ENCODE data around the gene RAP1GAP2. TPM values are rescaled to one million over a fixed set of nuclear protein-coding genes. Genes with fewer than 3 reads are reported as not detected.

RAP1GAP2 gene
- total RNA-seq, 4 donors from 2014 or later, result 7.4 to 13.1 (median 10.7) TPM

GRCh38 chr17:3005696-3006095 is 209.5 kb downstream of the RAP1GAP2 start:
- no peak for TF ChIP-seq POLR2A (IDR thresholded peaks at IDR 0.05; ENCODE audit: low read depth)
- no peak for TF ChIP-seq POLR2AphosphoS5 (IDR thresholded peaks at IDR 0.05)
- TF ChIP-seq CTCF (IDR thresholded peaks at IDR 0.05), result no peak
- TF ChIP-seq EP300 (IDR thresholded peaks at IDR 0.05), result no peak
- intact Hi-C loops (cut with DNase I), result no loop called here
- 98% methylated on average over 10 of the region's 12 CpGs for WGBS
- peaks cover 0 to 28% (median 10%) of the 10 kb centered on the region in 4 donors for H3K36me3 ChIP-seq
- H3K9me3 ChIP-seq, result no peaks in the 10 kb centered on the region
- H3K27ac ChIP-seq (replicated peaks in 1 of 4), result peak overlapping the region in 1 of 4 donors; percentile 88
- peaks cover 36 to 37% (median 37%) of the 10 kb centered on the region in 4 donors for H3K4me1 ChIP-seq
- no peak for DNase-seq (ENCODE audit: extremely low spot score)
- no peaks in the 10 kb centered on the region for H3K27me3 ChIP-seq
- H3K4me3 ChIP-seq, result no peak overlapping the region

- H3K4me3 ChIP-seq, result no peak overlapping the region
- no peak for TF ChIP-seq POLR2AphosphoS5 (IDR thresholded peaks at IDR 0.05)
- intact Hi-C loops (cut with DNase I), result no loop called here
- DNase-seq (ENCODE audit: extremely low spot score), result no peak
- 80% methylated on average over 4 of the region's 4 CpGs for WGBS
- no peaks in the 10 kb centered on the region for H3K27me3 ChIP-seq
- H3K4me1 ChIP-seq, result peaks cover 33 to 37% (median 37%) of the 10 kb centered on the region in 4 donors
- H3K9me3 ChIP-seq, result no peaks in the 10 kb centered on the region
- H3K27ac ChIP-seq (replicated peaks in 1 of 4), result no peak overlapping the region
- peaks cover 0 to 28% (median 12%) of the 10 kb centered on the region in 4 donors for H3K36me3 ChIP-seq
These were observed 210.6 kb downstream of the RAP1GAP2 start for GRCh38 chr17:3006801-3007200.

DNA sequence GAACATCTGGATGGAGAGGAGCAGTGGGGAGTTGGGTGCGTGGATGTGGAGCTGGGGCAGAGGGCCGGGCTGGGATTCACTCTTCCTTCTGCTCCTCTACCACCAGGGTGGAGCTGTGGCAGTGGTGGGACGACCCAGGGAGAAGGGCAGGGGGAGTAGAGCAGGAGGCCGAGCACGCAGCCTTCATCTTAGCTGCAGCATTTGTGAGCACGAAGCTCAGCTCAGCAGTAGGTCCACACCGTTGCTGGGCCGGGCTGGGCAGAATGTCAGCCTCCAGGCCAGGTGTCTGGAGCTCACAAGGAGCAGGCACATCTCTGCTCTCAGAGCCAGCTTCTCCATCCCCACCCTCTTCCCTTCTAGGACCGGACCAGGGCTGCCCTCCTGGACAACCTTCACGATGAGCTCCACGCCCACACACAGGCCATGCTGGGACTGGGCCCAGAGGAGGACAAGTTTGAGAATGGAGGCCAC is 211.4 kb downstream of the RAP1GAP2 start:
- no peak overlapping the region for H3K27ac ChIP-seq (replicated peaks in 1 of 4)
- H3K9me3 ChIP-seq, result no peaks in the 10 kb centered on the region
- peaks cover 27 to 32% (median 29%) of the 10 kb centered on the region in 4 donors for H3K4me1 ChIP-seq
- intact Hi-C loops (cut with DNase I), result no loop called here
- H3K36me3 ChIP-seq, result peaks cover 0 to 28% (median 12%) of the 10 kb centered on the region in 4 donors
- 91% methylated on average over 4 of the region's 11 CpGs for WGBS
- no peak for TF ChIP-seq EP300 (IDR thresholded peaks at IDR 0.05)
- no peak for TF ChIP-seq POLR2A (IDR thresholded peaks at IDR 0.05; ENCODE audit: low read depth)
- TF ChIP-seq POLR2AphosphoS5 (IDR thresholded peaks at IDR 0.05), result no peak
- no peak for TF ChIP-seq CTCF (IDR thresholded peaks at IDR 0.05)
- no peak overlapping the region for H3K4me3 ChIP-seq
- no peak for DNase-seq (ENCODE audit: extremely low spot score)
- no peaks in the 10 kb centered on the region for H3K27me3 ChIP-seq

GRCh38 chr17:3008336-3009288 is 212.4 kb downstream of the RAP1GAP2 start:
- WGBS, result 90% methylated on average over 25 of the region's 25 CpGs
- H3K27ac ChIP-seq (replicated peaks in 1 of 4), result no peak overlapping the region
- peaks cover 0 to 28% (median 12%) of the 10 kb centered on the region in 4 donors for H3K36me3 ChIP-seq
- intact Hi-C loops (cut with DNase I), result no loop called here
- TF ChIP-seq CTCF (IDR thresholded peaks at IDR 0.05) (no peak), POLR2AphosphoS5 (IDR thresholded peaks at IDR 0.05) (no peak), EP300 (IDR thresholded peaks at IDR 0.05) (no peak), POLR2A (IDR thresholded peaks at IDR 0.05; ENCODE audit: low read depth) (no peak)
- H3K9me3 ChIP-seq, result no peaks in the 10 kb centered on the region
- H3K27me3 ChIP-seq, result no peaks in the 10 kb centered on the region
- no peak for DNase-seq (ENCODE audit: extremely low spot score)
- peaks cover 19 to 28% (median 20%) of the 10 kb centered on the region in 4 donors for H3K4me1 ChIP-seq
- H3K4me3 ChIP-seq, result no peak overlapping the region

DNA sequence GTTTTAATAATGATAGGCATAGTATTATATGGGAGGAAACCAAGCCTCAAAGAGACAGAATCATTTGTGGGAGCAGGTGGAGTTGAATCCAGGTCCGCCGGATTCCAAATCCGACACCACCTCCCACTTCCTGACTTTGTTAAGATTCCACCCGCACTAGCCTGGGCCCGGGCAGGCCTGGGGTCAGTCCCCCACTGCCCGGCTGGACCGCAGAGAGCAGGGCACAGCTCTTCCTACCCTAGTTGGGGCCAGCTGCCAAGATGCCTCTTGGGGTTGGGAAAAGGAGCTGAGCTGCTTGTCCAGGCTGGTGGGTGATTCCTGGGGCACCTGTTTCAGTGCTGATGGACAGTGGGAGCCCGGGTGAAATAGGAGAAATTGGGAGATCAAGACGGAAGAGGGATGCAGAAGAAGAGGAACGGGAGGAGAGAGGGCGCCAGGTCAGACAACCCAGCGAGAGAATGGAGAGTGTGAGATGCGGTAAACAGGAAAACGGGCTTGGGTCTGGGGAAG is 213.2 kb downstream of the RAP1GAP2 start:
- Histone ChIP-seq H3K4me1 (peaks cover 10 to 20% (median 11%) of the 10 kb centered on the region in 4 donors), H3K4me3 (no peak overlapping the region), H3K27me3 (no peaks in the 10 kb centered on the region), H3K36me3 (peaks cover 0 to 28% (median 12%) of the 10 kb centered on the region in 4 donors), H3K9me3 (no peaks in the 10 kb centered on the region), H3K27ac (replicated peaks in 1 of 4) (no peak overlapping the region)
- no peak for DNase-seq (ENCODE audit: extremely low spot score)
- 85% methylated on average over 11 of the region's 14 CpGs for WGBS
- TF ChIP-seq EP300 (IDR thresholded peaks at IDR 0.05), result no peak
- TF ChIP-seq POLR2A (IDR thresholded peaks at IDR 0.05; ENCODE audit: low read depth), result no peak
- no peak for TF ChIP-seq POLR2AphosphoS5 (IDR thresholded peaks at IDR 0.05)
- TF ChIP-seq CTCF (IDR thresholded peaks at IDR 0.05), result no peak
- intact Hi-C loops (cut with DNase I), result no loop called here

Measured in esophagus muscularis mucosa (tissue), 4 donors.